ENCODE data around the gene RBM6. TPM values are rescaled to one million over a fixed set of nuclear protein-coding genes. Genes with fewer than 3 reads are reported as not detected.

RBM6 gene
- total RNA-seq, 1 donor from 2014 or later, result 117 TPM

DNA sequence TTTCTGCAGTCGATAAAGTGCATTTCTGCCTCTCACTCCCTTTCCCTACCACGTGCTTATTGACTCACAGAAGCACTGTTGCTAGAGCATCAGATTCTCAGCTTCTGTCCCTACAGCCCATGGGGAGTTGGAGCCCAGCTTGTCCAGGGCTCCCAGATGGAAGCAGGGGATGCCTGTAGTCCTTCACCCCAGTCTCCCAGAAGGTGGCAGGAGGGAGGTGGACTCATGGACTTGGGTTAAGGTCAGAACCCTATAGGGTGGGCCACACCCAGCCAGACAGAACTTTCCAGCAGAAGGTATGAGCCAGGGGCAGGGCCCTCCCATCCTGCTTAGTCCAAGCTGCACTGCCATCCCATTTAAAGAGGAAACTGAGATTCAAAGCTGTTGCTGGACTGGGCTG, 182.1 kb downstream of the RBM6 start:
- Mint-ChIP-seq H3K27me3 (ENCODE audit: low read depth) (peaks cover 2% of the 10 kb centered on the region), H3K4me3 (peak overlapping the region; percentile 72), H3K9me3 (no peaks in the 10 kb centered on the region), H3K4me1 (peaks cover 9% of the 10 kb centered on the region), H3K36me3 (ENCODE audit: low read depth) (peaks cover 6% of the 10 kb centered on the region), H3K27ac (ENCODE audit: unreplicated experiment) (no peak overlapping the region)
- TF ChIP-seq, protein P1, sequence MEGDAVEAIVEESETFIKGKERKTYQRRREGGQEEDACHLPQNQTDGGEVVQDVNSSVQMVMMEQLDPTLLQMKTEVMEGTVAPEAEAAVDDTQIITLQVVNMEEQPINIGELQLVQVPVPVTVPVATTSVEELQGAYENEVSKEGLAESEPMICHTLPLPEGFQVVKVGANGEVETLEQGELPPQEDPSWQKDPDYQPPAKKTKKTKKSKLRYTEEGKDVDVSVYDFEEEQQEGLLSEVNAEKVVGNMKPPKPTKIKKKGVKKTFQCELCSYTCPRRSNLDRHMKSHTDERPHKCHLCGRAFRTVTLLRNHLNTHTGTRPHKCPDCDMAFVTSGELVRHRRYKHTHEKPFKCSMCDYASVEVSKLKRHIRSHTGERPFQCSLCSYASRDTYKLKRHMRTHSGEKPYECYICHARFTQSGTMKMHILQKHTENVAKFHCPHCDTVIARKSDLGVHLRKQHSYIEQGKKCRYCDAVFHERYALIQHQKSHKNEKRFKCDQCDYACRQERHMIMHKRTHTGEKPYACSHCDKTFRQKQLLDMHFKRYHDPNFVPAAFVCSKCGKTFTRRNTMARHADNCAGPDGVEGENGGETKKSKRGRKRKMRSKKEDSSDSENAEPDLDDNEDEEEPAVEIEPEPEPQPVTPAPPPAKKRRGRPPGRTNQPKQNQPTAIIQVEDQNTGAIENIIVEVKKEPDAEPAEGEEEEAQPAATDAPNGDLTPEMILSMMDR (conservative IDR thresholded peaks at IDR 0.05), result no peak
- DNase-seq (ENCODE audit: low read depth, low spot score), result no peak

GRCh38 chr3:50122661-50123391, 182.9 kb downstream of the RBM6 start:
- peak overlapping the region; percentile 72 for H3K4me3 Mint-ChIP-seq
- TF ChIP-seq, protein P1 (conservative IDR thresholded peaks at IDR 0.05), result no peak
- H3K27ac Mint-ChIP-seq (ENCODE audit: unreplicated experiment), result no peak overlapping the region

GRCh38 chr3:50123394-50124051, 183.6 kb downstream of the RBM6 start:
- TF ChIP-seq, protein P1 (conservative IDR thresholded peaks at IDR 0.05), result no peak
- H3K27me3 Mint-ChIP-seq (ENCODE audit: low read depth), result peaks cover 2% of the 10 kb centered on the region
- peak overlapping the region; percentile 44 for H3K4me3 Mint-ChIP-seq
- H3K9me3 Mint-ChIP-seq, result no peaks in the 10 kb centered on the region
- H3K27ac Mint-ChIP-seq (ENCODE audit: unreplicated experiment), result no peak overlapping the region
- no peaks in the 10 kb centered on the region for H3K36me3 Mint-ChIP-seq (ENCODE audit: low read depth)
- peaks cover 9% of the 10 kb centered on the region for H3K4me1 Mint-ChIP-seq
- no peak for DNase-seq (ENCODE audit: low read depth, low spot score)

More at GRCh38 chr3:50122661-50123391, 182.9 kb downstream of the RBM6 start:
- Mint-ChIP-seq H3K36me3 (ENCODE audit: low read depth) (peaks cover 4% of the 10 kb centered on the region), H3K4me1 (peaks cover 9% of the 10 kb centered on the region), H3K27me3 (ENCODE audit: low read depth) (peaks cover 2% of the 10 kb centered on the region), H3K9me3 (no peaks in the 10 kb centered on the region)
- no peak for DNase-seq (ENCODE audit: low read depth, low spot score)

DNA sequence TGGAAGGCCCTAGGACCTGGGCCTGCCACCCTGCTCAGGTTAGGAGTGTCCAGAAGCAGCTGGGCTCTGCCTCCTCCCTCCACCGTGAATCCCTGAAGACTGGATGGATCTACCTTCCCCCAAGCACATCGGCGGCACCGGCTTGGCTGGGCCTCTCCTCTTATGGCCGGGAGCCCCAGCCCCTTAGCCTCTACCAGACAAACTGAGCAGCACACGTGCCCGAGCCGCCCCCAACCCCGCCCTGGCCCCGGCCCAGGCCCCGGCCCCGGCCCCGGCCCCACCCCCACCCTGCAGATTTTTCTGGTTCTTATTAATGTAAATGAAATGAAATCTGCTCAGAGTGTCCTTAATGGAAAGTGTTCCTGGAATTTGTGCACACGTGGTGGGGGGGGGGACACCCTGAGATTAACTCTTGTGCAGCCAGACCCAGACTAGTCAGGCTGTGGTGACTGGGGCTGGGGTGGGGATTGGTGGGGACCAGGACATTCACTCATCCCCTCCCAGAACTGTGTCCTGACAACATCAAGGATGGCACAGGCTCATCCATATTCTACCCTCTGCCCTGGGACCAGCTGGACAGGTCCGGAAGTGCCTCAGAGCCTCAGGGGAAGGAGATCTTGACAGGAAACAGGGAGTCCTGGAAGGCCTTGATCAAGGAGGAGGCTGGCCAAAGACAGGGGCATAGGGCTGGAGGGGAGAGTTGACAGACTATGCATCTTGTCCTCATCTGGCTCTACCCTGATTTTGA, 184.3 kb downstream of the RBM6 start:
- H3K4me3 Mint-ChIP-seq, result no peak overlapping the region
- TF ChIP-seq, protein P1 (conservative IDR thresholded peaks at IDR 0.05), result no peak
- DNase-seq (ENCODE audit: low read depth, low spot score), result no peak
- H3K27ac Mint-ChIP-seq (ENCODE audit: unreplicated experiment), result no peak overlapping the region
- H3K9me3 Mint-ChIP-seq, result no peaks in the 10 kb centered on the region
- peaks cover 2% of the 10 kb centered on the region for H3K27me3 Mint-ChIP-seq (ENCODE audit: low read depth)
- peaks cover 9% of the 10 kb centered on the region for H3K4me1 Mint-ChIP-seq
- H3K36me3 Mint-ChIP-seq (ENCODE audit: low read depth), result no peaks in the 10 kb centered on the region

GRCh38 chr3:50124800-50125178, 184.8 kb downstream of the RBM6 start:
- H3K9me3 Mint-ChIP-seq, result no peaks in the 10 kb centered on the region
- TF ChIP-seq, protein P1 (conservative IDR thresholded peaks at IDR 0.05), result no peak
- peaks cover 2% of the 10 kb centered on the region for H3K27me3 Mint-ChIP-seq (ENCODE audit: low read depth)
- no peak overlapping the region for H3K4me3 Mint-ChIP-seq
- H3K36me3 Mint-ChIP-seq (ENCODE audit: low read depth), result no peaks in the 10 kb centered on the region
- peaks cover 9% of the 10 kb centered on the region for H3K4me1 Mint-ChIP-seq
- no peak overlapping the region for H3K27ac Mint-ChIP-seq (ENCODE audit: unreplicated experiment)
- DNase-seq (ENCODE audit: low read depth, low spot score), result no peak
